ENCODE measurements around the gene RELN.

Gene RELN

GRCh38 chr7:103532955-103533354, 456.5 kb downstream of the RELN start:
- H3K4me3 ChIP-seq (ENCODE audit: low read depth, low read length, poor library complexity, severe bottlenecking): no peak overlapping the region
- no peak for TF ChIP-seq EZH2 (IDR thresholded peaks at IDR 0.05; ENCODE audit: borderline replicate concordance, low read length)
- TF ChIP-seq, protein P1, sequence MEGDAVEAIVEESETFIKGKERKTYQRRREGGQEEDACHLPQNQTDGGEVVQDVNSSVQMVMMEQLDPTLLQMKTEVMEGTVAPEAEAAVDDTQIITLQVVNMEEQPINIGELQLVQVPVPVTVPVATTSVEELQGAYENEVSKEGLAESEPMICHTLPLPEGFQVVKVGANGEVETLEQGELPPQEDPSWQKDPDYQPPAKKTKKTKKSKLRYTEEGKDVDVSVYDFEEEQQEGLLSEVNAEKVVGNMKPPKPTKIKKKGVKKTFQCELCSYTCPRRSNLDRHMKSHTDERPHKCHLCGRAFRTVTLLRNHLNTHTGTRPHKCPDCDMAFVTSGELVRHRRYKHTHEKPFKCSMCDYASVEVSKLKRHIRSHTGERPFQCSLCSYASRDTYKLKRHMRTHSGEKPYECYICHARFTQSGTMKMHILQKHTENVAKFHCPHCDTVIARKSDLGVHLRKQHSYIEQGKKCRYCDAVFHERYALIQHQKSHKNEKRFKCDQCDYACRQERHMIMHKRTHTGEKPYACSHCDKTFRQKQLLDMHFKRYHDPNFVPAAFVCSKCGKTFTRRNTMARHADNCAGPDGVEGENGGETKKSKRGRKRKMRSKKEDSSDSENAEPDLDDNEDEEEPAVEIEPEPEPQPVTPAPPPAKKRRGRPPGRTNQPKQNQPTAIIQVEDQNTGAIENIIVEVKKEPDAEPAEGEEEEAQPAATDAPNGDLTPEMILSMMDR (IDR thresholded peaks at IDR 0.05; ENCODE audit: low read length): no peak
- no peaks in the 10 kb centered on the region for H3K9me3 ChIP-seq (ENCODE audit: low read length)
- H2AFZ ChIP-seq (ENCODE audit: low read length): no peak overlapping the region
- no peak overlapping the region for H3K4me2 ChIP-seq (ENCODE audit: low read length)
- H3K9ac ChIP-seq (ENCODE audit: low read length): no peak overlapping the region
- H3K27me3 ChIP-seq (ENCODE audit: insufficient read depth, low read length): no peaks in the 10 kb centered on the region
- no peaks in the 10 kb centered on the region for H3K4me1 ChIP-seq (ENCODE audit: insufficient read depth, low read length, severe bottlenecking)
- H4K20me1 ChIP-seq (ENCODE audit: insufficient read depth, low read length): no peaks in the 10 kb centered on the region
- no peaks in the 10 kb centered on the region for H3K36me3 ChIP-seq (ENCODE audit: insufficient read depth, low read length)
- no peaks in the 10 kb centered on the region for H3K9me2 ChIP-seq (ENCODE audit: low read depth, low read length)
- no peaks in the 10 kb centered on the region for H3K79me2 ChIP-seq (ENCODE audit: insufficient read depth, low read length)
- H3F3A ChIP-seq (ENCODE audit: insufficient read depth, low read length): no peaks in the 10 kb centered on the region
- no peak overlapping the region for H3K27ac ChIP-seq (ENCODE audit: low read depth, low read length, poor library complexity, severe bottlenecking)

DNA sequence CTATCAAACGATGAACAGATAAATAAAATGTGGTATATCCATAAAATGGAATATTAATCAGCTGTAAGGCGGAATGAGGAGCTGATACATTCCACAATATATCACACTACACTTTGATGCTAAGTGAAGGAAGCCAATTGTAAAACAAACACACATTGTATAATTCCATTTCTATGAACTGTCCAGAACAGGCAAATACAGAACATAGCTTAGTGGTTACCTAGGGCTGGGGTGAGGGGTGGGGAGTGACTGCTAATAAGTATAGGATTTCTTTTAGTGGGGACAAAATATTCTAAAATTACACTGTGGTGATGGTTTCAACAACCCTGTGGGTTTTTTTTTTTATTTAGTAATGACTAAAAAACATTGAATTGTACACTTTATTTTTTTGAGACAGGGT, 461.3 kb downstream of the RELN start:
- Histone ChIP-seq H3K79me2 (ENCODE audit: insufficient read depth, low read length) (no peaks in the 10 kb centered on the region), H3K4me3 (ENCODE audit: low read depth, low read length, poor library complexity, severe bottlenecking) (no peak overlapping the region), H3K36me3 (ENCODE audit: insufficient read depth, low read length) (no peaks in the 10 kb centered on the region), H3K27ac (ENCODE audit: low read depth, low read length, poor library complexity, severe bottlenecking) (no peak overlapping the region), H3K9me3 (ENCODE audit: low read length) (no peaks in the 10 kb centered on the region), H3K4me2 (ENCODE audit: low read length) (no peak overlapping the region), H4K20me1 (ENCODE audit: insufficient read depth, low read length) (no peaks in the 10 kb centered on the region), H3F3A (ENCODE audit: insufficient read depth, low read length) (no peaks in the 10 kb centered on the region), H3K9ac (ENCODE audit: low read length) (no peak overlapping the region), H2AFZ (ENCODE audit: low read length) (no peak overlapping the region), H3K9me2 (ENCODE audit: low read depth, low read length) (no peaks in the 10 kb centered on the region), H3K27me3 (ENCODE audit: insufficient read depth, low read length) (0 out of 2 replicates have a peak, but pooled peaks cover 5% of the 10 kb centered on the region), H3K4me1 (ENCODE audit: insufficient read depth, low read length, severe bottlenecking) (no peaks in the 10 kb centered on the region)
- TF ChIP-seq, protein P1 (IDR thresholded peaks at IDR 0.05; ENCODE audit: low read length): no peak
- TF ChIP-seq EZH2 (IDR thresholded peaks at IDR 0.05; ENCODE audit: borderline replicate concordance, low read length): no peak

GRCh38 chr7:103525937-103526336, 463.5 kb downstream of the RELN start:
- Histone ChIP-seq H3K36me3 (ENCODE audit: insufficient read depth, low read length) (no peaks in the 10 kb centered on the region), H3K9ac (ENCODE audit: low read length) (no peak overlapping the region), H3K4me3 (ENCODE audit: low read depth, low read length, poor library complexity, severe bottlenecking) (no peak overlapping the region), H3K4me2 (ENCODE audit: low read length) (no peak overlapping the region), H3K27me3 (ENCODE audit: insufficient read depth, low read length) (0 out of 2 replicates have a peak, but pooled peaks cover 5% of the 10 kb centered on the region), H3K9me3 (ENCODE audit: low read length) (no peaks in the 10 kb centered on the region), H4K20me1 (ENCODE audit: insufficient read depth, low read length) (no peaks in the 10 kb centered on the region), H3K27ac (ENCODE audit: low read depth, low read length, poor library complexity, severe bottlenecking) (no peak overlapping the region), H2AFZ (ENCODE audit: low read length) (no peak overlapping the region), H3F3A (ENCODE audit: insufficient read depth, low read length) (no peaks in the 10 kb centered on the region), H3K9me2 (ENCODE audit: low read depth, low read length) (no peaks in the 10 kb centered on the region), H3K79me2 (ENCODE audit: insufficient read depth, low read length) (no peaks in the 10 kb centered on the region), H3K4me1 (ENCODE audit: insufficient read depth, low read length, severe bottlenecking) (no peaks in the 10 kb centered on the region)
- no peak for TF ChIP-seq EZH2 (IDR thresholded peaks at IDR 0.05; ENCODE audit: borderline replicate concordance, low read length)
- TF ChIP-seq, protein P1 (IDR thresholded peaks at IDR 0.05; ENCODE audit: low read length): no peak

Data from OCI-LY1 (cell line).